Putamen (tissue), 1 donor: Measurements from ENCODE around the gene CDHR2.
"Not testable (repeated sequence)": the region's sequence is repeated elsewhere in the genome, so short reads cannot be mapped to it uniquely, and the experiment has no call there.

Experiments used
- DNase-seq: peaks from one replicate; pipeline ENCODE4 v3.0.0-alpha.2; 2016; ENCODE audit warnings: low spot score

Gene CDHR2

DNA sequence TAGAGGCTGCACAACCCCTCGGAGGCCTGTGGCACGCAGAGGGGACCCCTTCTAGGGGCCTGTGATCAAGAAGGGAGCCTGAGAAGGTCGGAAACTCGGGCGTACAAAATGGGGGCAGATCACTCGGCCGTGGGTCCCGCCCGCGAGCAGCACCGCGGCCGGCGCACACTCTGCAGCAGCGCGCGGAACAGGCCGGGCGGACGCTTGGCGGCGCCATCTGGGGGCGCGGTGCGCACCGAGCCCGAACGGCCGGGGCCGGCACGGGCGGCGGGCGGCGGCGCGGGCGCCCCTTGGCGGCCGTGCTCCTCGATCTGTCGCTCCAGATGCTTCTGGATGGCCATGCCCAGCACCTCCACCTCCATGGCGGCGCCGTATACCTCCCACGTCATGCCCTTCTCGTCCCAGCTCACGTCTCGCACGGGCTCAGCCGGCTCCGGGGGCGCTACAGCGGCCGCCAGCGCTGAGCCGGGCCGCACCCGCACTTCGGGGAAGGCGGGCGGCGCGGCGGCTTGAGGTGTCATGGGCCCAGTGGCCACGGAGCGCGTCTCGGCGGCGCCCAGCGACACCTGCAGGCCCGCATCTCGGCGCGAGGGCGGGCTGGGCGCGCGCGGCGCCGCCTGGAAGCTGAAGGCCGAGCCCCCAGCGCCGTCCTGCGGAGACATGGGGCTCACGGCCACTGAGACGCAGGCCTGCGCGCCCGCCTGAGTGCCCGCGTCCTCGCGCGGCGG lies 47.7 kb downstream of the CDHR2 start:
- no peak for DNase-seq

DNA sequence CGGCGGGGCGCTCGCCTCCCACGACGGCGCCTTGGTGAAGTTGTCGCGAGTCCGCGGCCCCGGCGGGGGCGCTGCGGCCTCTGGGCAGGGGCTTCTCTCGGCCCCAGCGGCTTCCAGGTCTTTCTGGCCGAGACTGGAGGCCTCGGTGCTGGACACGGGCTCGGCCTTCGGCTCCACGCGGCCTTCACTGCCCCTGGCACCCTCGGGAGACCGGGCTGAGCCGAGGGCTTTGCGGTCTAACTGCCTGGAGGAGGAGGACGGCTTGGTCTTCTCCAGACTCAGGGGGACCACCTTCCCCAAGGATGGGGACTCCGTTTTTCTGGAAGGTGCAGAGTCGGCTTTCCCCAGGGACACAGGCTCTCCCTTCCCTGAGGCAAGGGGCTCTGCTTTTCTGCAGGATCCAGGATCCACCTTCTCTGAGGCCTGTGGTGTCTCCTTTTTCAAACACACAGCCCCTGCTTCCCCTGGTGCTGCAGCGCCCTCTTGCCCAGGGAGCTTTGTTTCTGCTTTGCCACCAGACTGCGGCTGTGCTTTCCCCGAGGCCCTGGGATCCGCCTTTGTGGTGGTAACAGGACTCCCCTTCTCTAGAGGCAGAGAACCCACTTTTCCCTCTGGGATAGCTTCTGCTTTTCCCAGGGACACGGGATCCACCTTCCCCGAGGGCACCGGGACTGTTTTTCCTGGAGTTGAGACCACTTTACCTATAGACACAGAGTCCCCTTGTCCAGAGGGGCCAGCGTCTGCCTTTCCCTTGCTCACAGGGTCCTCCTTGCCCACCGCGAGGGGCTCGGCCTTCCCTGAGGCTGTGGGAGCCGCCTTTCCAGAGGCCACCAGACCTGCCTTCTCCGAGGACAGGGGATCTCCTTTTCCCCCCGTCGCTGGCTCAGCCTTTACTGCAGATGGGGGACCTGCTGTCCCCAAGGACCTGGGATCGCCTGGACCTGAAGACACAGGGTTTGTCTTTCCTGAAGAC lies 48.6 kb downstream of the CDHR2 start:
- no peak for DNase-seq

DNA sequence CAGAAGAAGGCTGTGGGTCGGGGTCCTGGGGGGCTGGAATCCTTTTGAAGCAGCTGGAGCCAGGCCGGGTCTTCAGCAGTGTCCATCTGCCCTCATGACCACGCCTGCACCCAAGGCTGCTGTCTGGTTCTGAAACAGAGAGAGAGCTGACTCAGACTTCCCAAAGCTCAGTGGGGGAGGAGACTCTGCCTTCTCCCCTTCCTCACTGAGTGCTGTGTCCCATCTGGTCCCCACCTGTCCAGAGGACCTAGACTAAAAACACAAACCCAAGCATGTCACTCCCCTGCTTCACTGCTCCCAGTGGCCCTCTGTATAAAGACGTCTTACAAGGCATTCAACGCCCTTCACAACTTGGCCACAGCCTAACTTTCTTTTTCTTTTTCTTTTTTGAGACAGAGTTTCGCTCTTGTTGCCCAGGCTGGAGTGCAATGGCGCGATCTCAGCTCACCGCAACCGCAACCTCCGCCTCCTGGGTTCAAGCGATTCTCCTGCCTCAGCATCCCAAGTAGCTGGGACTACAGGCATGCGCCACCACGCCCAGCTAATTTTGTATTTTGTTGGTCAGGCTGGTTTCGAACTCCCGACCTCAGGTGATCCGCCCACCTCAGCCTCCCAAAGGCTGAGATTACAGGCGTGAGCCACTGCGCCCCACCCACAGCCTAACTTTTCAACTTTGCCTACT lies 50.7 kb downstream of the CDHR2 start:
- not testable (repeated sequence) for DNase-seq

DNA sequence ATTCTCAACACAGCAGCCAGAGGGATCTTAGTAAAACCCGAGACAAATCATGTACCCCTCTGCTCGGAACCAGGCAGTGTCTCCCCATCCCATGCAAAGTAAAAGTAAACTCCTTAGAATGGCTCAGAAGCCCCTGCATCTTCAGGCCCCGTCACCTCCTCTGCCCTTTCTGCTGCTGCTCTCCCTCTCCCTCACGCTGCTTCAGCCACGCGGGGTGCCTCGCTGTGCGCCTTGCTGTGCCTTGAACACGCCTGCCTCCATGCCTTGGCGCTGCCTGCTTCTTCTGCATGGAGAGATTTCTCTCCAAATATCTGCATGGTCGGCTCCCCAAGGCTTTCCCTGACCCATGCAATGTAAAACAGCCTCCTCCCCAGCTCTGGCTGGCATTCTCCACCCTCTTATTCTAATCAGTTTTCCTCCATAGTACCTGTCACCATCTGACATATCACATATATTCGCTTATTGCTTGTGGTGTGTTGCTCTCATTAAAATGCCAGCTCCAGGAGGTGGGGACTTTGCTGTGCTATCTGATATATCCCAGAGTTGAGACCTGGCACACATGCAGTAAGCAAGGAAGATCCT lies 52.9 kb downstream of the CDHR2 start:
- no peak for DNase-seq

DNA sequence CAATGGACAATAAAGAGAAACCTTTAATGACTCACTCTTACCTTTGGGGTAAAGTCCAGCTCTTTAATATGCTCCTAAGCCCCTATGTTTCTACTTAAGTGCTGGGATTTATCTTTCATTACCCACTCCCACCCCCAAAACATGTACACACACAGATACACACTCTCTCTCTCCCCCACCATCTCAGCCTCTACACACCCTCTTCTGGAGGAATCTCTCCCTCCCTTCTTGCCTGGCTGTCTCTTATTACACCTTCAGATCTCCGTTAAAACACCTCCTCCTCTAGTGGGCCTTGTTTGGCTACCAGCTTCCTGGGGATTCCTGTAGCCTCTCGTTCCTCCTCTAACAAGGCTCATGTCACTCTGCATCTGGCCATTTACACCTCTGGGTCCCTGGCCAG lies 53.9 kb downstream of the CDHR2 start:
- no peak for DNase-seq

DNA sequence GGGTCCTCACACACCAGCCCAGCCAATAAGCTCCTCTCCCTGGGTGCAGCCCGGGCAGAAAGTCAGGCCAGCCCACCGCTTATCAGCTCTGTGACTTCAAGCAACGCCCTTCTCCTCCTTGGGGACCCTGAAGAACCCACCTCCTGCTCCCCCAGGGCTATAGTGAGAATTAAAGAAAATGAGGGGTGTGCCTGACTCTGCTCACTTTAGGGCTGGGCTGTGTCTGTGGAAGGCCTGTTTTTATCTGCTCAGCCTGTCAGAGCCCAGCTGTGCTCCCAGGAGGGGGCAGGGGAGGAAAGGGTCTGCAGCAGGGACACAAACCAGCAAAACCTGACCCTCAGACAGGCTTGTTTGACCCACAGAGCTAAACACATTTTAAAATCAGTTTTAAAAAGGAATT lies 56.9 kb downstream of the CDHR2 start:
- DNase-seq, result no peak

DNA sequence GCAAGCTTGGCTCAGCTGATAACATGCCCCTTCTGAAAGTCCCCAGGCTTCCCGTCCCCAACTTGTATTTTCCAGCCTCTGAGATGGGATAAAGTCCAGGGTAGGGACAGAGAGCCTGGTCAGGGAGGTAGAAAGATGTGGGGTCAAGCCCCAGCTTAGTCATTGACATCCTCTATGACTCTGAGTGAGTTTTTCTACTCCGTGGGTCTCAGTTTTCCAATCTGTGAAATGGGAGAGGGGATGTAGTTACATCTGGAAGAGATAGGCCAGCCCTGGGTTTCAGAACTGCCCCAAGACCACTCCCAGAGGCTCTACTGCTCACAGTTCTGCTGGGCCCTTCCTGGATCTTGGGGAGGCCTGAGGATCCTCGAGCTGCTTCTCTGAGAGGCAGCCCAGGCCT lies 57.7 kb downstream of the CDHR2 start:
- DNase-seq, result no peak

DNA sequence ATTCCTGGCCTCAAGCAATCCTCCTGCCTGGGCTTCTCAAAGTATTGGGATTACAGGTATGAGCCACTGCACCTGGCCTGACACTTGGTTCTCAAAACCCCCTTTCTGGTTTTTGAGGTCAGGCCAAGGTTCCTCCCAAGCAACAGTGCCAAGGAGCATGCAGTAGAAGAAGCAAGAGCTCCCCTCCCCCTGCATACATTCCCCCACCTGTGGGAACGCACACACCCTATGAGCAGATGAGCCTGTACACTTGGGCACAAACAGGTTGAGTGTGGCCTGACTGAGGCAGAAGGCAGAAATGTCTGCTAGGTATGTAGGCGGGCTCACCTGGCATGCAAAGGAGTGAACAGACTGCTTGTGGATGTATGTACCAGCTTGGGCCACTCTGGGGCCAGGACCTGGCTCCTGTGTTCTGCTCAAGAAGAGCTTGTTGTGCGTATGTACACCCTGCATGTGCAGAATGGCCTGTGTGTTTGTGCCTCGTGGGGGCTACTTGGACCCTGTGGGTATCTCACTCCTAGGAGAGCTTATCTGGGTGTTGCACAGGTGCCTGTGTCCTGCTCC lies 59.1 kb downstream of the CDHR2 start:
- no peak for DNase-seq

DNA sequence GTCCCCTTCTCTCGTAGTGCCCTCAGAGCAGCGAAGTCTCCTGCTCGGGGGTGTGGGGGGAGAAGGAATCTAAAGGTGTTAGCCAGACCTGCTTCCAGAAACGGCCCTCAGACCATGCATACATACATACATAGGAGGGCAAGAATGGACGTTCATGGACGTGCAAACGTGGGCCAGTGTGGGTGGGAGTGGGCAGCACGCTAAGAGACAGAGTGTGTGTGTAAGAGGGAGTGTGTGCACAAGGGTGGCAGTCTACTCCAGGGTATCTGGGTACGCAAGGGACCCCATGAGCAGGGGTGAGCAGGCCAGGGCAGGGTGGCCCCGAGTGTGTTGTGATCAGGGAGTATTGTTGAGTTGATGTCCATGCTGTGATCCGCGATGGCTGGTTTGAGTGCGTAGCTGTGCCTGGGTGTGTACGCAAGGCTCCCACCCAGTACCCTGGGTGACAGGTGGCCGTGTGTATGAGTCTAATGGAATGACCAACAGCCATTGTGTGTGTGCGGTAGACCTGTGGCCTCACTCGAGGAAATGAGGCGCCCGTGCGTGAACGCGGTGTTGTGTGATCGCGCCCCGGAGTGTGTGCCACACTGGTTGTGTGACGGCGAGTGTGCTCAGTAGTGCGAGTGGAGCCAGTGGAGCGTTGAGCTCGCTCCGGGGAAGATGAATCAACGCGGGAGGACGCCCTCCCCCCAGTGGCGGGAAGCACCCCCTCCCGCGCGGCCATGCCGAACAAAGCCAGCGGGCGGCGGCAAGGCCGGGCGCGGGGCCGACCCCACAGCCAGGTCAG lies 60.0 kb downstream of the CDHR2 start:
- DNase-seq, result no peak

DNA sequence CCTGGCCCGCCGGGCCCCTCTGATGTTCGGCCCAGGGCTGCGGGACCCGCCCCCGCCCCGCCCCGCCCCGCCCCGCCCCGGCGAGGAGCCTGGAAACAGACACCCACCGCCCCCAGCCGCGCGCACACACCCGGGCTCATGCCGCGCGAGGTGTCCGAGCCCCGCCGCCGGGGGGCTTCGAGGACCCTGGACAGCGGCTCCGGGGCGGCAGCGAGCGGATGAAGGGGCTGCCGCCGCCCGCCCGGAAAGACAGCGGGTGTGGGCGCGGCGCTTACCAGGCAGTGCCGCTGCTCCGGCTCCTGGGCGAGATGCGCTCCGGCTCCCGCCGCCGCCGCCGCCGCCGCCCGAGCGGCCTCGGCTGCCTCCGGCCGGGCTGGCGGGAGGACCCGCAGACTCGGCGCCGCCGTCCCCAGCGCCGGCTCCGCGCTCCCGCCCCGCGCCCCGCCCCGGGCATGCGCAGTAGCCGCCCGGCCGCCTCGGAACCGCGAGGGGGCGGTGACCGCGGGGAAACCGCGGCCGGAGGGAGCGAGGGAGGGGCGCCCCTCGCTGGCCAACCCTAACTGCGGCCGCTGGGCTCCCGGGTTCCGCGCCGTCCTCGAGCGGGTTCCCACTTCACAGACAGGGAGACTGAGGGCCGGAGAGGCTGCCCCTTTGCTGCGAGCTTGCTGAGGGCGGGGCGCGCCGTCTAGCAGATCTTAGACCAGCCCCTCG lies 60.7 kb downstream of the CDHR2 start, which contains the start of gene GPRIN1:
Gene GPRIN1 (minus strand): TSS at position 433 of the 711 bp plus-strand sequence. CDS start 10,322 bp downstream, outside the sequence.
- peak; percentile 59 for DNase-seq

DNA sequence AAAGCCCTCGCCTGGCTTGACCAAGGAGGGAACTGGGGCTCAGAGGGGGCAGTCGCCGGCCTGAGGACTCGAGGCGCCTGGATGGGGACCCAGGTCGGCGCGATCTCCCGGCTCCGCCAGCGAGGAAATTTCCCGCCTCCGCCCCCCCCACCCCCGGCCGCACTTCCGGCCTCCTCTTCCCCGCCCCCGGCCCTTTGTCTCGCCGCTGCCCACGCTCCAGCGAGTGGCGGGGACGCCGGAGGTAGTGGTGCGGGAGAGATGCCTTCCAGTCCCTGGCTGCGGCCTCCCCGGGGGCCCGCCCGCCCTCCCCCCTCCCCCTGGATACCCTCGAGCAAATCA lies 61.3 kb downstream of the CDHR2 start:
- DNase-seq, result no peak

DNA sequence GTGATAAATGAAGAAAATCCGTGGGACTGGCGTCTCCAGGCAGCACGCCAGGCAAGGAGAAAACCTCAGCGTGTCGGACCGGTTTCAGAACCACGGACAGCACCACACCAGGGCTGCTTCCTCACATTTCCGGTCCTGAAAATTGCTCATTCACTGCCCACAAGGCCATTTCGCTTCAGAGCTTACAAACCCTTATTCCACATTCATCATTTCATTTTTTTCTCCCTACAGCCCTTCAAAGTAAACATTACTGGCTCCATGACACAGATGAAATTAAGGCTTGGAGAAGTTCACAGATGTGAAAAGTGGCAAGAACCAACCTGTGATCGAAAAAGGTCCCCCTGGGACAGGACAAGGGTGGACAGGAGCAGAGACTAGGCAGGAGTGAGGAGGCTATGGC lies 62.3 kb downstream of the CDHR2 start:
- no peak for DNase-seq

DNA sequence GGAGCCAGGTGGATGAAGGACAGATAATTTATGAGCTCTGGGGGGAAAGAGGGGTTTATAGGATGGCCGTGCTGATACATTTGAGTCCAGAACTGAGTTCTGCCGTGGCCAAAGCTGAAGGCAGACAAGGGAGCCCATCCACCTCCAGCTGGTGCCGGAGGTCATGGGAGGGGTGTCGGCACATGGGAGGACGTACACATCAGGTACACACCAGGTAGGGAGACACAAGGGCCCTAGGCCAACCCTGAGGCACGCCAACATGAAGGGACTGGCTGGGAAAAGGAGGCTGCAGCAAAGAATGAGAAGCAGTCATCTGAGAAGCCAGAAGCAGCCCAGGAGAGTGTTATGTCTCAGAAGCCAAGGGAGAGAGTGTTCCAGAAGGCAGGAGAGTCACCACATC lies 62.9 kb downstream of the CDHR2 start:
- no peak for DNase-seq

DNA sequence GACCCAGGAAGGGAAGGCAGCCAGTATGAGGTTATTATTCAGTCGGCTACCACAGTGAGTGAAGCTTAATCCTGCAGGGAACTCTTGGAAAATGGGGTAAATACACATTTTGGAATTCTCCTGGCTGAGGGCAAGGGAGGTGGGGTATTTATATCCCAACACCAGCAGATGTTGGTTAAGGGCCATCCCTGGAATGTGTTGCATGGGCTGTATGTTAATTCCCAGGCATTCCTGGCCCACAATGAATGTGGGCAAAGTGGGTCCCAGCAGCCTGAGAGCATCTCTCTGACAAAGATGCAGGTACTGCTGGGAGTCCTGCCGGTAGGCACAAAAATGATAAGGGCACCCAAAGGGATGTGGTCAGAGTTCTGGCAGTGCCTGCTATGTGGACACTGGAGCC lies 63.7 kb downstream of the CDHR2 start:
- DNase-seq, result no peak

DNA sequence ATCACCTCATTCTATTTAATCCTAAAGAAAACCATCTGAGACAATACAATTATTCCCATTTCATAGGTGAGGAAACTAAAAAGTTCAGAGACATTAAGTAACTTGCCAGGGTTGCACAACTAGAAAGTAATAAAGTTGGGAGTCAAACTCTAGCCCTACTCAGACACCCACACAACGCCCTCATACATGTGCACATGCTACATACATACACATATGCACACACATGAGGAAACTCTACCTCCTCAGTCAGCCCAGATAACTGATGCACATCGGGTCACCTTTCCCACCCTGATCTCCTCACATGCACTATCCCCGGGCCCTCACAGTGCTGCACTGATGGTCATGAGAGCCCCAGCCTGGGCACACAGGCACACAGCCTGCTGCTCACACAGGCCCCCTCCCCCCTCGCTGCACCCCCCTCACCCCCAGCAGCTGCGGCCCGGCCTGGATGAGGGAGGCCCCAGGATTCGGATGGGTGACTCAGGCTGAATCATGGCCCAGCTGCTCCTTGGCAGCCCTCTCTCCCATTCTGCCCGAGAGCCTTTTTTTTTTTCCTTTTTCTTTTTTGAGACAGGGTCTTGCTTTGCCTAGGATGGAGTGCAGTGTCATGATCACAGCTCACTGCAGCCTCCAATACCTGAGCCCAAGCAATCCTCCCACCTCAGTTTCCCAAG lies 65.8 kb downstream of the CDHR2 start:
- DNase-seq, result no peak

DNA sequence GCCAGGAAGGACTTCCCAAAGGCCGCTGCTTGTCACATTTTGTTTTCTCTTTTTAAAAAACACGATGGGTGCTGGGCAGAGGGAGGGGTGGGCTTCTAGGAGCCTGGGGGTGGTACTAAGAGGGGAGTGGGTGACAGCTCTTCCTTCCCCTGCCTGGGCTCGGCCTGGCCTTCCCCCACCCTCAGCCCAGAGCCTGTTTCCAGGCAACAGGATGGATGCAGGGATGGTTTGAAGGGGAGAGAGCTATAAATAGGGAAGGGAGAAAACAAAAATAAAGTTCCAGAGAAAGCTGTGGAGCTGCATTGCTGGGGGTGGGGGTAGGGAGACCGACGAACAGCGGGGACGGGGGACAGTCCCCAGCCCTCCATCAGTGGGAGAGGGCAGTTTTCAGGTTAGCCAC lies 67.4 kb downstream of the CDHR2 start:
- DNase-seq, result no peak

DNA sequence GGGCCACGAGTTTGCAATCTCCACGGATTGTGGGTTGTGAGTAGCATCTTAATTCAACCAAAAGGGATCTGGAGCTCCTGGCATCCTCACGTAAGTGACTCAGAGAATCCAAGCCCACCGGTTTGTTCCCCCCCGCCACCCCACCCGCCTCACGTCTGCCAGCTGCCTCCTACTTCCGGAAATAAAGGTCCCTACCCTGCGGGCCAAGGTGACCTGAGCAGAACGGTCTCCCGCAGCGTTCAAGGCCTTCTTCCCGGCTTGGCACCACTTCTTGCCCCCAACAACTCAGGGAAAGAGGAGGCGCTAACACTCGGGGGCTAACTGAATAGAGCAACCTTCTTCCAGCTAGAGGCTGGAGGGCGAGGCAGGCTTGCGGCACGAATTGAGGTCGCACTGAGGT lies 69.6 kb downstream of the CDHR2 start:
- no peak for DNase-seq

DNA sequence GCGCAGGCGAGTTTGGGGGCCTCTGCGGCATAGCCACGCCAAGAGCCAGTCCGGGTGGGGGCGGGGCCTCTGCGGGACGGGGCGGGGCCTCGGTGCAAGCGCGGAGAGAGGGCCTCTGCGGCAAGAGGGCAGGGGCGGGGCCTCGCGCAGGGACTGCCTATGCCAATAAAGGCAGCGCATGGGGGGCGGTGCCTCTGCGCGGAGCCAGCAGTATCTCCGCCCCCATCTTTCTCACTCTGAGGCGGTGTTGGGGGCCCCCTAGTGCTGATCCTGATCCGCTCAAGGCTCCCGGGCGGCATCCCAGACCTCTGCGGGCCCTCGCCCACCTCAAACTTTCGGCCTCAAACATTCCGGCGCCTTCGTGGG lies 70.0 kb downstream of the CDHR2 start:
- DNase-seq, result peak; percentile 75

DNA sequence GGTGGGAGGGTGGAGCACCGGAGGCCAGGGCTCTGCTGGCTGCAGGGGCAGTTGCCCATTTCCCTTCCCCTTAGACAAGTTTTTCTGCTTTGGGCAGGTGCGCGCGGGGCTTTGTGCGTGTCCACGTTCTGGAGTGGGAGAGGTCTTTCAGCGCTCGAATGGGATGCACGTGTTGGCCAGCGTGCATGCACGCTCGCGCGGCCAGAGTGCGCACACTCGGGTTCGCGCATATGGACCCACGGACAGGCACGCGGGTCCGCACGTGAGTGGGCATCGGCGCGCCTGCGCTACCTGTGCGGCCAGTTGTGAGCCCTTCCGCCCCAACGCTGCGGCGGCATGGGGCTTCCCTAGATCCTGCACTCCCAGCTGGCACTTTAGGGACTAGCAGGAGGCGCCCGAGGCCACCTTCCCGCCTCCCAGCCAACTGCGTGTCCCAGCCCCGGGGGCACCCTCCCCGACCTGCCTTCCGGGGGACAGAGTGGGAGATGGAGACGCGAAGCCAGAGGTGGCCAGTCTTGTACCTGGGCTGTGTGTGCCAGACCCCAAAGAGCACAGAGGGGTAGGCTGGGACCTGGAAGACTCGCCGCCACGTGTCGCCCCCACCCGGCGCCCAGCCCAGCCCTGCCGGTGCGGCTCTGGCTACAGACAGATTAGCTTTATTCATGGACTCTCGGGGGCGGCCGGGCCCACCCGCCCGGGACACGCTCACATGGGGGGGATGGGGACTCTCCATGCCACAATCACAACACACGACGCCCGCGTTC lies 70.6 kb downstream of the CDHR2 start:
- no peak for DNase-seq
